Pons (tissue), 1 donor: ENCODE results near the gene SORCS2.

ENCODE experiments used
- DNase-seq: peaks from one replicate; pipeline ENCODE4 v3.0.0-alpha.2; 2016; ENCODE audit warnings: low spot score

Gene SORCS2

DNA sequence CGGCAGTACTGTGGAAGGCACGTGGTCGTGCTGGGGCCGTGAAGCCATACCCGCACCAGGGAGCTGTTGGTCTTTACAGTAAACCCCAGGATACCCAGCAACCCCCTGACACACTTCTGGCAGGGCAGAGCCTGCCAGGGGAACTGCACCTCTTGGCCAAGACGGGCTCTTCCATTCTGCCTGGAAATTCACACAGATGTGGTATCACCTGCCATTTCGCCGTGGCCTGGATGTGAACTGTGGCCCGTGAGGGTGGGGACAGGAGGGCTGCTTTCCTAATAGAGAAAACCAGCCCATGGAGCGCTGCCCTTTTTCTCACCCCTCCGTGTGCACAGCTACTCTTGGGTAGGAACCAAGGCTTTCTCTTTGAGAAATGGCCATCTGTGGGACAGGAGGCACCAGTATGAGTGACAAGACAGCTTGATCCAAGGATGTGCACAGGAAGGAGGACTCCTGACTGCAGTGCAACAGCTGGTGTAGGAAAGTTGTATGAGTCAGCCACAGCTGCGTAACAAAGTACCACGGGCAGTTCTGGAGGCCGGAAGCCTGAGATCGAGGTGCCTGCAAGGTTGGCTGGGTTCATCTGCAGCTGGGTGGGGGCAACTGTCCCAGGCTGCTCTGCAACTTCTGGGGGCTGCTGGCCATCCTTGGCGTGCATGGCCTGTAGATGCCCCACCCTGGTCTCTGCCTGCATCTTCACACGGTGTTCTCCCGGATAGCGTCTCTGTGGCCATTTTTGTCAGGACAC, 146.7 kb downstream of the SORCS2 start:
- DNase-seq = no peak

DNA sequence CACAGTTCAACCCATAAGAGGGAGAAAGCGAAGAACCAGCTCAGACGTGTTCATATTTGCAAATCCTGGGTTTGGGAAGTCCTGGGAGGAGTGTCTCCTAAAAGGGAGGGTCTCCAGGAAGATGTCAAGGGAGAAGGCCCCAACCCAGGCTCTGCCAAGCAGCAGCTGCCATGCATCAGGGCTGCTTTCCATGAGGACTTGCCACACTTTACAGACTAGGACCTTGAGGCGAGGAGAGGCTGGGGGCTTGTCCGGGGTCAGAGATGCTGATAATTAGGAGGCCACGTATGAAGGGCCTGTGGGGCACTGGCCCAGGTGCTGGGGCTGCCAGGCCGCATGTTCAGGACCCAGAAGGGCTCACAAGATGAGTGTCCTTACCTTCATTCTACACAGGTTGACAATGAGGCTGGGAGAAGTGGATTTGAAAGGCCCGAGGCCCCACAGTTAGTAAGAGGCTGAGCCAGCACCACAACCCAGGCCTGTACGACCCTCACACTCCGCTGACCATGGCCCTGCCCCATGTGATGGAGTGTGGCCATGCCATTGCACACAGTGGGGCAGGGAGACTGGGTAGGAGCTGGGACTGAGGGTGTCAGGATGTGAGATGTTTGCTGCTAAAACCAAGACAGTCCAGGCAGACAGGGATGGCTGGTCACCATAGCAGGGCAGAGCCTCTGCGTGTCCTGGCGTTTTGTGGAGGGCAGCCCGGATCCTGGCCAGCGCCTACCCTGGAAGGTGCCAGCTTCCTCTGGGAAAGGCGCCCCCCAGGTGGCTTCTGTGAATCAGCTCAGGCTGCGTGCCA, 147.6 kb downstream of the SORCS2 start:
- no peak for DNase-seq

DNA sequence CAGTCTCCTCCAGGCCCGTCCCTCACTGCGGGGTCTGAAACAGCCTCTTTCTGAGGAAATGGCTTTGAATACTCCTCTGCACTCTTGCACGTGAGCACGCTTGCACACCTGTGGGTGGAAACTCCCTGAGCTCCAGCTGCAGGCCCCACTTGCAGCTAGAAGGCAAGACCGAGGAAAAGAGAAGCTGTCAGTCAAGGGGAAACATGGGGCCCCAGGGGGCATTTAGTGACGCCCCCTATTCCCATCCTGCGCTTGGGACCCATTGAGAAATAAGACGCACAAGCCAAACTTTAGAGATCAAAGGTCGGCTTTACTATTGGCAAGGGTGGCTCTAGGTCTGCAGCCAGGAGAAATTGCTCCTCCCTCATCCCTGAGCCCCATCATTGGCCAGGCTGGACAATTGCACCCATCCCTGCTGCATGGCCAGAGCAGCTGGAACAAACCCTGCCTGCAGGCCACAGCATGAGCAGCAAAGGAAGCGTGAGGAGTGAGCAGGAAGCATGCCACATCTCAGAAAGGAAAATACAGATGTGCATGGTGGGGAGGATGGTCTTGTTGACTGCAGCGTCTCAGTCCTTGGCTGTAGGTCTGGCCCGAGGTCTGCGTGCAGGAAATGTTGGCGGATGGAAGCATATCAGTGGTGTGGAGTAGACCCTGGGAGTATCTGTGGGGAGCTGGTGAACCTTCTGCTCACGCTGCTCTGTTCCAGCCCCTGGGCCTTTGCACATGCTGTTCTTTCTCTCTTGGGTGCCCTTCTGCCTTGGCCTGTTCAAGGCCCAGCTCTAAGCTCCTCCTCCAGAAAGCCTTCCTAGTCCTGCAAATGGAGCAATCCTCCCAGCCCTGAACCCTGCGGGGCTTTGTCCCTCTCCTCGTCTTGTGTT, 148.5 kb downstream of the SORCS2 start:
- no peak for DNase-seq

DNA sequence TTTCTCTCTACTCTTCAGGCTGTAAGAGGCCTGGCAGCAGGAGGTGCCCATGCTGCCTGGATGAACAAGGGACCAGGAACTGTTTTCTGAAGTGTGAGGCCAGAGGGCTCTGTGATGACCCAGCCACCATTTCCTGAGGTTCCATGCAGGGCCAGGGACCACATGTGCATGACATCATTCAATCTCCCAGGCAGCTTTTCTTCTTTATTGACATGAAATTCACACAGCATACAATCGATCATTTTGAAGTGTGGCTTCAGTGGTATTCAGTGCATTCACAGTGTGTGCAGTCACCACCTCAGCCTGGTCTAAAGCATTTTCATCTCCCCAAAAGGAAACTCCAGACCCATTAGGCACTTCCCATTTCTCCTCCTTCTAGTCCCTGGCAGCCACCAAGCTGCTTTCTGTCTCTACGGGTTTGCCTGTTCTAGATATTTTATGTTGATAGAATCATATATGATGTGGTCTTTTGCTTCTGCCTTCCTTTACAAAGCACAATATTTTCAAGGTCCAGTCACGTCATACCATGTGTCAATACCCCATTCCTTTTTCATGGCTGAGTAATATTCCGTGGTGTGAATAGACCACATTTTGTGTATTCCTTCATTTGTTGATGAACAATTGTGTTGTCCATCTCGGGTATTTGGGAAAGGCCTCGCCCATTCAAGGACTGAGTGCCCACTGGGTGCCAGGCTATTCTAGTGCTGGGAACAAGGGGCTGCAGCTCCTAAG, 149.3 kb downstream of the SORCS2 start:
- DNase-seq = no peak

DNA sequence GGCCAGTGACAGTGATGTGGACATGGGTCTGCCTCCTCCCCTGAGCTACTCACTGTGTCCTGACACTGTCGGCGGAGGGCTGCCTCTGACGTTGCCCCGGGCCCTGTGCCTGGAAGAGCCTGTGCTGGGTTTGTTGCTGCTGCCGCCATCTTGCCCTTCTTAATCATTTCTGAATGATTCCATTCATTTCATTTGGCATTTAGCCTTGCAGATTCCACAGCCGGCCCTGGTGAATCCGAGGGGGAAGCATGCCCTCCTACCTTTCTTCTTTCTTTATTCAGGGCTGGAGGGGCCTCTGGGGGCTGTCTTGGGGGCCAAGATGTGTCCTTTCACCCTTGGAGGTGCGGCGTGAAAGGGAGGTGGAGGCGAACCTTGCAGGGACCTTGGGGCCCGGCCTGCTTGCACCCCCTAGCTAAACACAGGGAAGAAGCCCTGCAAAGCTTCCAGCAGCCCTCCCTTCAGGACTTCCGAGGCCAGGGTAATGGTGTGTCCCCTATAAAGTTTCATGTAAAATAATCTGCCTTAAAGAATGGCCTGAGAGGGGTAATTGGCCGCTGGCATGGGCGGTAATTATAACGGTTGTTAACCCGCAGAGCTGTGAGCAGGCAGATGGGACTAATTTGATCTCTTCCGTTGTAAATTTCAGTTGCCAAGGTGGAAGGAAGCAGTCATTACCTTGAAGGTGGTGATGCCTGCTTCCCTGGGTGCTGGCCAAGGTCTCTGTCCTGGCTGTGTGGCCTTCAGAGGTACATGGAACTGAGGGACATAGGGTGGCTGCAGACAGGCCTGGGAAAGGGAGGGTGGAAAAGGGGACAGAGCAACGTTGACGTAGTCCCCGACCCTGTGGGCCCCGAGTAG, 150.1 kb downstream of the SORCS2 start:
- DNase-seq = peak; percentile 70

DNA sequence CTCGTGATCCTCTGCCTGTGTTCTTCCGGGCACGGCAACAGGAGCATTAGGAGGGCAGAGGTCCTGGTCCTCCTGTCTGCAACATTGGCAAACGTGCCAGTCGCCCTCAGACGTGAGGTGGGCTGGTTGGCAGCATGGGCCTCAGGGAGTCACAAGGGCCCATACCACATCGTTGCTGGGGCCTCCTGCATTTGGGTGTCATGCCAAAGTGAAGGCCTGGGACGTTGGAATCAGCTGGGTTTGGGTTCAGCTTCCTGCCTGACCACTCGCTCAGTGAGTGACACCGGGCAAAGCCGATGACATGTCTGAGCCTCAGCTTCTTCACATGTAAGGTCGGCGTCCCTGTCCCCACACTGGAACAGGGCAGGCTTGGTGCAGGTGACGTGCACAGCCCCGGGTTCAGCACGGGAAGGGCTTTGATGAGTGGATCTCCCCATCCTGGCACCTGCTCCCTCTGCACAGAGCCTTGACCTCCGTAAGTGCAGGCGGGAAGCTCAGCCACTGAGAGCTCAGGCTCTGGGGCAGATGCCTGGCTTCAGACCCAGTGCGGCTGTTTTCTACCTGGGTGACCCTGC, 150.8 kb downstream of the SORCS2 start:
- no peak for DNase-seq

DNA sequence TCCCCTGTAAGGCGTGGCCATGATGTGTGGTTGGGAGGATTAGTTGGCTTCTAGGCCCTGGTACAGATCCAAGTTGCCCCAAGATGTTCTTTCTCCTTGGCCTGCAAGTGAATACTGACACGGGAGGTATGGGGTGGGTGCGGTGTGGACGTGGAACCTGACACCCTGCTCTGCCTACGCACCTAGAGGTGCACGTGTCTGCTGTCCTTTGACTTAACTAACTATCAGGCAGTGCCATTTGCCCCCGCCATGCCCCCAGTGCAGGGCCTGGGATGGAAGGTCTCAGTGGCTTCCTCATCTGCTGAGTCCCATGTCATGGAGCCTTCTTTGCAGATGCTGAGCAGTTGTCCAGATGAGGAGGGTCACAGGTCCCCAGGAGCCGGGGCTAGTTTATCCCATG, 151.6 kb downstream of the SORCS2 start:
- DNase-seq = no peak

DNA sequence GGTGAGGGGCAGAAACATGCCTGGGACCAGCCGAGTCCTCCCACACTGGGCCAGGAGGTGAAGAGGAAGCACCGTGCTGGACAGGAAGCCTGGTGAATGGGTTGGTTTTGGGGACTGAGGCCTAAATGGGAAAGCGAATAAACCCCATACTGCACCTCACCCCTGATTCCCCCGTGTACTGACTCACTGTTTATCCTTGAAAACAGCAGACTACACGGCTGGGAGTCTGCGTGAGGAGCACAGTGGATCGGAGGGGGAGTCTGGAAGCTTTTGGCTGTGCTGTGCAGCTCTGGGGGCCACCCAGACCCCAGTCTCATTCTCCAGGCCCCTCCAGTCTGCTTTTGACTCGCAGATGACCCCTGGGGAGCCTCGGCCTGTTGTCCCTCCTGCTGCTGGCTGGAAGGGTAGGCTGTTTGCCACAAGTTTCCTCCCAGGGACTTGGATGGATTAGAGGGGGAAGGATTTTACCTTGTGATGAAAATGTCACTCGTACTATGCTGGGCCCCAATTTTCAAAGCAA, 152.4 kb downstream of the SORCS2 start:
- DNase-seq = no peak

DNA sequence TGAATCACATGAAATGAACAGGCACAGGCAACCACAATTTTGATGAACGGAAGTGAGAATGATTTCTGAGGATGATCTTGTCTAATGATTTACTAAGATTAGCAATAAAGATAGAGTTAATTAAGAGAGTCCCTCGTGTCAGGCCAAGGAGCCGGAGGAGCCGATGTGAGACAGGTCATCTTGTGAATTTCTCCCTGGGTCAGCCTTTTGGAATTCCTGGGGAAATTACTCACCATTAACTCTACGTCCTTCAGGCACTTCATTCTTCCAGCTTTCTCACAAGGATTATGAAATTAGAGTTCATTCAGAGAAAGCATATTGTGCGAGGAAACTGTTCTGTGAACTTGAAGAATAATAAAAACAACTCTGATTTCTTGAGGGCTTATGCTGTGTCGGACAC, 155.6 kb downstream of the SORCS2 start:
- no peak for DNase-seq

DNA sequence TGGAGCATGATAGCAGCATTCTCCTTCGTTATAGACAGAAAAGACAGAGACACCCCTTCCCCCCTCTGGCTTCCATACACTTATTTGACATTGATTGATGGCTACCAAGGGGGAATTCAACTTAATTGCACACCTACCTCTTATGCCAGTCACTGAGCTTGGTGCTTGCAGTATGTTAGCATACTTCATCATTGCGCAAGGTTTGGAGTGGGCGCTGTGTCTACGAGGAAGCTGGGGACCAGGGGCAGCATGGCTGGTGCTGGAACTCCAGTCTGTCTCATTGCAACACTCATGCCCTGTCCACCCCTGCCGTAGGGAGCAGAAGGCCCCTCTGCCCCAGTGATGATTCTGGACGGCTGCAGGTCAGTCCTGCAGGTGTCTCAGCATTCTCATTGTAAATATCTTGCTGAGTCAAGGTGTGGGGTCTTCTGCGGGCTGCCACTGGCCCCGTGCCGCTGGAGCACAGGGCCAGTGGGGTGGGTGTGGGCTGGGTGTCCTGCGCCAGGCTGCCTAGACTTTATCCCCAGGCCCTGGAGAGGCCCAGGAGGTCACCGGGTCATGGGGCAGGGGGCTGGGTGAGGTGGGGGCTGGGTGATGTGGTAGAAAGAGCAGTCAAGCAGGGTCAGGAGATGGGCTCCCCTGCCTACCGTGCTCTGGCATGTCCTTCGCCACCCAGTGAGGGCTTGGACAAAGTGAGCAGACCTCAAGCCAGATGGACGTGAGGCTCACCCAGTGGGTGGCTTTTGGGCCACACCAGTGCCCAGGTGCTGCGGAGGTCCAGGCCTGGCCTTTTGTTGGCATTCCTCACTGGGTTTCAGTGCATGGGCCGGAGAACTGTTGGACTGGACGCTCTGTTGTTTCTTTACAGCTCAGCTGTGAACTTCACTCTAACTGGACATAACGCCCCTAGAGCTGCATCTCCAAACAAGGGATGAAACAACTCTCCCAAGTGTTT, 156.9 kb downstream of the SORCS2 start:
- DNase-seq = no peak

DNA sequence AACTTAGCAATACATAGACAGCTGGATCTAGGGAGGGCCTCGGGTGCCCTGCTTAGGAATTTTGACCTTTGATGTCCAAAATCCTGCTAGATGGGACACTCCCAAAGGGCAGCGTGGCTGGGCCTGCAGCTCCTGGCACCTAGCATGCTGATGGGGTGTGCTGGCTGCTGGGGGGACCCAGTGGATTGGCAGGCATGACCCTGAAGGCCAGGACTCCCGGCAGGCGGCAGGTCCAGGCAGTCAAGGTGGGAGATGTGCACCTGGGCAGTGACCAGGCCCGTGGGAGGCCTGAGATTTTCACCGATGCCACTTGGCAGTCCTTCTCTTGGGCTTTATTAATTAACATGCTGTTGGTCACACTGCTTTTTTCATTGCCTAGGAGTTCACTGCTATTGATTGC, 158.1 kb downstream of the SORCS2 start:
- DNase-seq = no peak

DNA sequence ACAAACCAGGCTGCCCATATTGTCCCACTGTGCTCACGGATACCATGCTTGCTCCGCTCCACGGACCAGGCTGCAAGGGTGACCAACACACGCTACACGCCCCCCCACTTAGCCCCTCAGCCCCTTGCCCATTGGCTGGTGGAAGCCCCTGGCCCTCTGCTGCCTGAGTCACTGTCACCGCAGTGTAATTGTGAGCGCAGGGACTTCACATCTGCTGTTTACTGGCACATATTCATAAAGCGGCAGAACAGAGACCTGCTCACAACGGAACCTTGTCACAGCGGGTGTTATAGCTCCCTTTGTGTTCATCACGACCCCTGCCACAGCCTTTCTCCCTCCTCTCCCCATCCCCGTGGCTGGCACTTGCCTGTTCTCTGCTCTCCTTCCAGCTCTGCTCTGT, 158.7 kb downstream of the SORCS2 start:
- DNase-seq = peak; percentile 96

DNA sequence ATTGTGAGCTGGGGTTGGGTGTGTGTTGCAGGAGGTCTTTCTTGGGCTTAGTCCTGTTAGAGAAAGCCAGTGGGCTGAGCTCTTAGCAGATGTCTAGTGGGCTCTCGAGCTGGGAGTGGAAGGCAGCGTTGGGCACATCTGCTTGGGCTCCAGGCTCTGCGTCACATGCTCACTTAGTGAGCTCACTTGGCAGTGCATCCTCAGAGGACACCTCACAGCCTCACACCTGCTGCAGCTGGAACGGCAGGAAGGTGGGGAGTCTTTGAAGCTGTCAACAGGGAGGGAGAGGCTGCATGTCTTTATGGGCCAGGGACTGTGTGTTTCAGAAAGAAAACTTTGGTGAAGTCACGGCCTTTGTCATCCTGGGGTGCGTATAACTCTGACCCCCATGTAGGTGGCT, 160.1 kb downstream of the SORCS2 start:
- no peak for DNase-seq

DNA sequence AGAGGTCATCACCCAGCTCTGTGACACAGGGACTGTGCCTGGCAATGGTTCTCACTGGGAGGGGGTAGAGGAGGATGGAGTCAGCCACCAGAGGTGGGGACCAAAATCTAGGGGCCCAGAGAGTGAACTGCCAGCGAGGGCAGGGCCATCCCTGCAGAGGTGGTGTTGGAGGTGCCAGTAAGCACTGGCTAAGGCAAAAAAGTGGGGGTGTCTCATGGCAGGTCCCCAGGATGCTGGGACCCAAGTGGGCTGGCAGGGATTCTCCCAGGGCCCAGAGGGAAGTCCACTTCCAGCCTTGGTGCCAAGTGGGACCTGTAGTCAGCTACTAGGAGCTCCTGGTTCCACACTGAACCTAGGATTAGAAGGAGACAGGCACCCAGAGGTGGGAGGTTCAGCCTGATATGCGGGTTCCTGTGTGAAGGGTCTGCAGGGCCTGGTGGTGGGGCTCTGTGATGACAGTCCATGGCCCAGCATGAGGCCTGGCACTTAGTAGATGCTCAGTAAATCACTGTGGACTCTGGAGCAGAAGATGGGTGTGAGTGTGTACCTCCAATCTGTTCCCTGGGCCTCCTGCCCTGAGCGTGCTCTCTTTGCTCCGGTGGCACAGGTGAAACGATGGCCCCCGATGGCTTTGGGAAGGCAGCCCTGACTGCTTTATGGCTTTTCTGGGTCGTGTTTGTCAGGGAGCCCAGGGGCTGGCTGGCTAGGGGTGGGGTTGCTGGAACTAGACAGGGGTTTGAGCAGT, 160.9 kb downstream of the SORCS2 start:
- DNase-seq = no peak

DNA sequence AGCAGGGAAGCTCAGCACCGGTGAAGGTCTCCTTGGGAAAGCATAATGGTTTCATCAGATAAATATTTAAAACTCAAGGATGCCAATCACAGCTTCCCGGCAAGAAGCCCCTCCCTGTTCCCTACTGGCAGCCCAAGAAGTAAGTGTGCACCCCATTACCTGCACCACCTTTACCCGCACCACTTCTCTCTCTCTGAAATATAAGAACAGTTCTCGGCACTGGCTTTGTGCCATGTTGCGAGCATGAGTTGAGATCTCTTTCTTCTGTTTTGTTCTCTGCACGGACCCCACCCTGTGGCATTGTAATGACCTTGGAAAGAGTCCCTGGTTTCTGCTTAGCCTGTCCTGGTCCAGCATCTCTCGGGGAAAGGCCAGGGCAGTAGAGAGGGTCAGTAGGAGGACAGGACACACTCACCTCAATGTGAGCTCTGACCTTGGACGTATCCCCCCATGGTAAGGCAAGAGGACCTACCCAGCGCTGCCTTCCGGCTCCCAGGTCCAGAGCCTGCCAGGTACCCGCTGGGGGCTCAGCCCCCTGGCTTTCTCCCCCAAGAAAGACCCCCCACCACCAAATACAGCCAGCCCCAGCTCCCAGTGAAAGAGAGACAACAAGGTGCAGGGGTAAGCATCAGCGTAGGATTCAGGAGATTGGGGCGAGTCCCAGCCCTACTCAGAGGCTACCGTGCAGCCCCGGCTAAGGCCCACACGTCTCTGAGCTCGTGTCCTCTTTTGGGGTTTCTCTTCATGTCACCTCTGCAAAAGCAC, 161.7 kb downstream of the SORCS2 start:
- DNase-seq = no peak

DNA sequence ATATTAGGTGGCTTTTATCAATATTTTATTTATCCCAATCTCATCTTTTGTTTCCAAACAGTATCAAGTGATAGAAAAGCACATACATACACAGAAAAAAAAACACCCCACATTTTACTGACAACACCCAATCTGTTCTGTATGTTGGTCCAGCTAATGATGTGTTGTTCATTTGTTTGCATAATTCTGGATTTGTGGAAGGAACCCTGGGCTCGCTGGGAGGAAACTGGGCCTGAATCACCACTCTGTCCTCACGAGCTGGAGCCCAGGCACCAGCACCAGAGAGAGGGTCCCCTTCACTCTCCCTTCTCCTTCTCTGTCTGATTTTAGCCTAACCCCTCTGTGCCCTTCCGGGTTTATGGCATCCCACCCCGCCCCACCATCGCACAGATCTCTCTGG, 162.6 kb downstream of the SORCS2 start:
- DNase-seq = no peak

DNA sequence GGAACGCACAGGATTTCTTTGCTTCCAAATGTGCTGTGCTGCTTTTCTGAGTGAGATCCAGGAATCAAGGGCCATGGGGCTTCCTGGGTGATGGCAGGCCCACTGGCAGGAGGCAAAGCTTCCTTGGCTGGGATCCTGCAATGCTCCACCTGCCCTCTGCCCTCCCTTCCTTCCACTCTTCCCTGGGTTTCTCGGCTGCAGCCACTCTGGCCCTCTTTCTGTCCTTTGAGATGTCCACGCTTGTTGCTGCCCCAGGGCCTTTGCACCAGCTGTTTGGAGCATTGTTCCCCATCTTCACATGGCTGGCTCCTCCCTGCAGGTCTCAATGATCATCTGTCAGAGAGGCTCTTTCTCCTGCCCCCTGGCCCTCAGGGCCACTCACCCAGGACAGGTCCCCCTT, 163.5 kb downstream of the SORCS2 start:
- no peak for DNase-seq
